H1 (cell line): ENCODE results near the gene TCAP. TPM values are rescaled to one million over a fixed set of nuclear protein-coding genes. Genes with fewer than 3 reads are reported as not detected.
A peak's percentile ranks its signal among the peaks of the same experiment; 100 is the strongest.

Experiments
- CTCF ChIA-PET: fragments of 300-600 bp; sonication (Branson Sonifier 250); formaldehyde crosslinking; loops from one replicate; lab custom pipeline; 2021; ENCODE audit not compliant: partially characterized antibody; lab: Charles Lee
- POLR2A ChIA-PET: fragments of 300-600 bp; sonication (Branson Sonifier 250); formaldehyde crosslinking; loops from one replicate; lab custom pipeline; 2021; ENCODE audit warnings: inconsistent platforms; ENCODE audit not compliant: partially characterized antibody; lab: Charles Lee
- DNase-seq, 2 experiments: peaks; one replicate each; pipeline versions ENCODE4 v3.0.0 to v3.0.0-alpha.2; 2010 to 2022; ENCODE audit warnings: low spot score in 2 of 2, low read depth in 1 of 2, mixed read lengths in 1 of 2
- FAIRE-seq: peaks from 2 replicates; lab custom pipeline; 2011; peaks lifted over from hg19 to GRCh38; lab: Jason Lieb, UNC
- H2AFZ ChIP-seq: 2 replicates; pipeline ENCODE4 v1.8.1; 2012; ENCODE audit warnings: low read length, inconsistent platforms
- H2AK5ac ChIP-seq: 2 replicates; pipeline ENCODE4 v1.6.1; 2013; ENCODE audit warnings: low read depth, low read length
- H2BK120ac ChIP-seq: replicated peaks from 2 replicates; pipeline ENCODE3; 2013; ENCODE audit warnings: low read depth, low read length, inconsistent platforms
- H2BK12ac ChIP-seq: 2 replicates; pipeline ENCODE4 v1.6.1; 2013; ENCODE audit warnings: low read depth, low read length
- H2BK15ac ChIP-seq: 2 replicates; pipeline ENCODE4 v1.6.1; 2013; ENCODE audit warnings: low read length
- H2BK20ac ChIP-seq: 2 replicates; pipeline ENCODE4 v1.6.1; 2013; ENCODE audit warnings: low read length
- H2BK5ac ChIP-seq: 2 replicates; pipeline ENCODE4 v1.6.1; 2013; ENCODE audit warnings: low read depth, low read length
- H3K14ac ChIP-seq: 2 replicates; pipeline ENCODE4 v1.6.1; 2013; ENCODE audit warnings: inconsistent platforms; ENCODE audit not compliant: insufficient read length
- H3K18ac ChIP-seq: 2 replicates; pipeline ENCODE4 v1.6.1; 2013; ENCODE audit warnings: low read length; ENCODE audit errors: extremely low read depth
- H3K23ac ChIP-seq: 2 replicates; pipeline ENCODE4 v1.6.1; 2013; ENCODE audit warnings: inconsistent platforms; ENCODE audit not compliant: insufficient read length
- H3K23me2 ChIP-seq: 2 replicates; pipeline ENCODE4 v1.6.1; 2013; ENCODE audit warnings: low read depth, low read length
- H3K27ac ChIP-seq: 2 replicates; pipeline ENCODE4 v1.6.1; 2011; ENCODE audit warnings: low read depth, low read length, inconsistent platforms
- H3K27me3 ChIP-seq, 4 experiments: replicated peaks in 1 of 4; 1 replicate in 1 of 4; 2 replicates in 3 of 4; pipeline versions ENCODE4 v1.6.1 to v1.8.1; 2011 to 2013; ENCODE audit warnings: low read length in 3 of 4, mild to moderate bottlenecking in 3 of 4, inconsistent platforms in 2 of 4, mixed read lengths in 2 of 4, moderate library complexity in 1 of 4; ENCODE audit not compliant: control insufficient read depth in 3 of 4, insufficient read depth in 3 of 4; ENCODE audit errors: extremely low read depth in 1 of 4
- H3K36me3 ChIP-seq, 4 experiments: 2 replicates each; pipeline versions ENCODE4 v1.6.1 to v1.8.1; 2011 to 2013; ENCODE audit warnings: mild to moderate bottlenecking in 4 of 4, low read length in 3 of 4, moderate library complexity in 2 of 4, control low read depth in 1 of 4, inconsistent platforms in 1 of 4; ENCODE audit not compliant: insufficient read depth in 4 of 4, control insufficient read depth in 2 of 4
- H3K4ac ChIP-seq: replicated peaks from 2 replicates; pipeline ENCODE3; 2013; ENCODE audit warnings: low read length, low read depth, mixed read lengths, inconsistent platforms; ENCODE audit not compliant: insufficient read length
- H3K4me1 ChIP-seq, 4 experiments: replicated peaks in 1 of 4; 1 replicate in 1 of 4; 2 replicates in 3 of 4; pipeline versions ENCODE4 v1.6.1 to v1.8.1; 2011 to 2013; ENCODE audit warnings: low read length in 3 of 4, inconsistent platforms in 2 of 4, mixed read lengths in 1 of 4; ENCODE audit not compliant: insufficient read depth in 4 of 4, control insufficient read depth in 3 of 4
- H3K4me2 ChIP-seq, 2 experiments: 2 replicates each; pipeline versions ENCODE4 v1.6.1 to v1.8.1; 2011 to 2013; ENCODE audit warnings: low read depth in 2 of 2, low read length in 2 of 2, control low read depth in 1 of 2, inconsistent platforms in 1 of 2, mild to moderate bottlenecking in 1 of 2; ENCODE audit not compliant: insufficient read depth in 1 of 2
- H3K4me3 ChIP-seq, 4 experiments: fragments of 200-600, 300-600 bp in 1 of 4; sonication (generic), shearing (Covaris generic), sonication (Bioruptor Twin) in 1 of 4; 2 replicates each; pipeline versions ENCODE4 v1.5.1 to v1.8.1; 2011 to 2016; ENCODE audit warnings: low read length in 4 of 4, low read depth in 3 of 4, control low read depth in 2 of 4, inconsistent platforms in 2 of 4, mild to moderate bottlenecking in 2 of 4, mixed read lengths in 1 of 4, moderate library complexity in 1 of 4; ENCODE audit not compliant: insufficient read depth in 2 of 4; ENCODE audit errors: extremely low read depth in 1 of 4
- H3K56ac ChIP-seq: replicated peaks from 2 replicates; pipeline ENCODE3; 2013; ENCODE audit warnings: low read depth, mild to moderate bottlenecking, mixed read lengths, low read length, inconsistent platforms; ENCODE audit not compliant: insufficient read length
- H3K79me1 ChIP-seq: 2 replicates; pipeline ENCODE4 v1.6.1; 2013; ENCODE audit warnings: low read depth, low read length, control low read depth
- H3K79me2 ChIP-seq, 2 experiments: 2 replicates each; pipeline versions ENCODE4 v1.6.1 to v1.8.1; 2012 to 2013; ENCODE audit warnings: low read length in 2 of 2, mild to moderate bottlenecking in 2 of 2, inconsistent platforms in 1 of 2; ENCODE audit not compliant: insufficient read depth in 2 of 2, control insufficient read depth in 1 of 2
- H3K9ac ChIP-seq, 4 experiments: replicated peaks in 1 of 4; 1 replicate in 1 of 4; 2 replicates in 3 of 4; pipeline versions ENCODE4 v1.6.1 to v1.8.1; 2011 to 2013; ENCODE audit warnings: low read depth in 3 of 4, low read length in 3 of 4, control low read depth in 2 of 4, mild to moderate bottlenecking in 2 of 4, moderate library complexity in 2 of 4, inconsistent platforms in 1 of 4; ENCODE audit errors: extremely low read depth in 1 of 4
- H3K9me3 ChIP-seq, 2 experiments: 2 replicates each; pipeline versions ENCODE4 v1.6.1 to v1.8.1; 2012 to 2013; ENCODE audit warnings: mild to moderate bottlenecking in 2 of 2, moderate library complexity in 2 of 2, control low read depth in 1 of 2, inconsistent platforms in 1 of 2, low read depth in 1 of 2, low read length in 1 of 2, mixed read lengths in 1 of 2; ENCODE audit not compliant: insufficient read depth in 2 of 2
- H4K20me1 ChIP-seq, 2 experiments: replicated peaks in 1 of 2; 2 replicates each; pipeline versions ENCODE3 to v1.8.1; 2011 to 2013; ENCODE audit warnings: inconsistent platforms in 2 of 2, low read length in 2 of 2, mild to moderate bottlenecking in 1 of 2; ENCODE audit not compliant: insufficient read depth in 2 of 2, control insufficient read depth in 1 of 2
- H4K5ac ChIP-seq: 2 replicates; pipeline ENCODE4 v1.6.1; 2013; ENCODE audit warnings: low read length, low read depth, mixed read lengths, inconsistent platforms; ENCODE audit not compliant: insufficient read length
- H4K8ac ChIP-seq: 2 replicates; pipeline ENCODE4 v1.8.0; 2013; ENCODE audit warnings: mild to moderate bottlenecking, moderate library complexity, low read length, inconsistent platforms; ENCODE audit not compliant: insufficient read depth; ENCODE audit errors: extremely low read depth
- H4K91ac ChIP-seq: replicated peaks from 2 replicates; pipeline ENCODE3; 2013; ENCODE audit warnings: low read length, mixed read lengths, inconsistent platforms; ENCODE audit not compliant: insufficient read length
- EZH2 ChIP-seq: fragments of 200-600 bp; sonication (generic); IDR thresholded peaks from 2 replicates; pipeline ENCODE4 v1.7.1; 2012; ENCODE audit warnings: low read depth, mild to moderate bottlenecking, moderate library complexity, low read length, inconsistent platforms; ENCODE audit not compliant: severe bottlenecking
- WGBS, 2 experiments: shearing (Covaris generic) in 1 of 2; methylation state at CpG; one replicate each; pipeline versions ENCODE4 v1.1.6 to v1.1.7; 2013 to 2015; ENCODE audit warnings: low lambda C conversion rate in 2 of 2, mixed read lengths in 2 of 2, inconsistent platforms in 1 of 2, low coverage in 1 of 2, missing lambda C conversion rate in 1 of 2; ENCODE audit not compliant: insufficient replicate concordance in 2 of 2, insufficient coverage in 1 of 2, insufficient read length in 1 of 2; ENCODE audit errors: extremely low coverage in 1 of 2, missing lambda C conversion rate in 1 of 2; 5-methylcytosine and 5-hydroxymethylcytosine counted together
- polyA plus RNA-seq, 7 experiments: library from polyadenylated mRNA; depleted of rRNA in 3 of 7; stranded (reverse) in 5 of 7; unstranded in 2 of 7; fragments of >200 nt in 5 of 7; fragments of 200-250 nt in 2 of 7; gene quantifications; 1 replicate in 5 of 7; 2 replicates in 1 of 7; 4 replicates in 1 of 7; pipeline versions ENCODE4 v1.2.1 to v1.2.3, GENCODE V29; 2011 to 2013; ENCODE audit warnings: missing spikeins in 2 of 7, mixed read lengths in 2 of 7
- total RNA-seq: library from RNA; stranded (reverse); fragmentation: NEBNext Ultra II Directional; extraction: Animal tissue kit (Norgen Biotek cat#: 25700); gene quantifications from 2 replicates; pipeline ENCODE4 v1.2.1, GENCODE V29; 2021

TCAP gene
- total and polyA plus RNA-seq, 2 of the 8 experiments (the other 6 are each of a cell fraction or from before 2014, with no cell fraction given), result 0.82 to 1.4 TPM

GRCh38 chr17:39699818-39700147, 34.6 kb downstream of the TCAP start, which contains the start of gene ERBB2:
ERBB2 (plus strand) TSS chr17:39700064; CDS start chr17:39700239, 175 bp downstream.
- Histone ChIP-seq H2BK12ac (0 out of 2 replicates have a peak within 1 kb of the TSS, but pooled peaks have one; percentile 13), H2BK120ac (no peak within 1 kb of the TSS), H3K18ac (peak within 1 kb of the TSS; percentile 76; the same call in 1 of the 2 replicates), H3K23me2 (peaks cover 13% of the 10 kb centered on the region), H3K4me3 (peak within 1 kb of the TSS; percentile 78 to 98 (median 89)), H4K20me1 (peaks cover 8 to 11% of the 10 kb centered on the region in 2 experiments), H4K91ac (peak within 1 kb of the TSS; percentile 67), H3K14ac (no peak within 1 kb of the TSS), H3K4me1 (peaks cover 26 to 48% (median 33%) of the 10 kb centered on the region in 4 experiments), H3K79me1 (peaks cover 9% of the 10 kb centered on the region), H3K79me2 (peaks cover 34 to 68% of the 10 kb centered on the region in 2 experiments), H3K56ac (peak within 1 kb of the TSS; percentile 80), H3K23ac (no peak within 1 kb of the TSS), H3K9ac (peak within 1 kb of the TSS; percentile 61 to 81 (median 72)), H3K4ac (peak within 1 kb of the TSS; percentile 6), H4K8ac (peak within 1 kb of the TSS; percentile 76), H2BK15ac (no peak within 1 kb of the TSS), H2BK5ac (peak within 1 kb of the TSS; percentile 92), H4K5ac (peak within 1 kb of the TSS; percentile 60), H3K27ac (peak within 1 kb of the TSS; percentile 68; the same call in 1 of the 2 replicates), H2AK5ac (no peak within 1 kb of the TSS), H3K27me3 (no peaks in the 10 kb centered on the region), H3K4me2 (peak within 1 kb of the TSS; percentile 88 to 94), H2BK20ac (no peak within 1 kb of the TSS), H3K36me3 (no peaks in the 10 kb centered on the region), H2AFZ (no peak within 1 kb of the TSS), H3K9me3 (no peaks in the 10 kb centered on the region)
- 1% methylated on average over 14 of the region's 20 CpGs; no CpG with 5 or more reads in 1 of the 2 experiments for WGBS, 2 experiments
- POLR2A ChIA-PET, result interaction anchor here (0.8 to 38.1 kb wide), 18 partner anchors 11 to 103 kb away, joined by 3 to 708 read pairs (median 4); partner anchors contain the start of genes MIEN1, PGAP3, PNMT and PPP1R1B
- CTCF ChIA-PET, result interaction anchor here (0.7 to 52.4 kb wide), 16 partner anchors 9 to 124 kb away, joined by 3 to 1885 read pairs (median 4); partner anchors contain the start of genes MIEN1, PGAP3, PNMT and PPP1R1B
- DNase-seq (peak in 1 of 2 experiments; percentile 67), FAIRE-seq (peak; percentile 13)
- no peak for TF ChIP-seq EZH2
